RWPE2 (cell line): ENCODE measurements around the gene BCL11B.

Experiments used
- ATAC-seq: fragments of 200-7000 bp; cut with Tn5 transposase; 3 replicates; pipeline ENCODE4 v1.9.1; 2021; ENCODE audit warnings: low read depth
- DNase-seq: peaks from one replicate; pipeline ENCODE4 v3.0.0-alpha.2; 2020; ENCODE audit warnings: low spot score
- H3K27ac ChIP-seq: fragments of 450-650 bp; 2 replicates; pipeline ENCODE4 v1.5.1; 2017; ENCODE audit warnings: mild to moderate bottlenecking; ENCODE audit not compliant: poor library complexity, severe bottlenecking
- H3K27me3 ChIP-seq: fragments of 250-450 bp; sonication (Bioruptor Pico); 2 replicates; pipeline ENCODE4 v1.5.1; 2021; ENCODE audit warnings: mild to moderate bottlenecking, moderate library complexity; ENCODE audit not compliant: insufficient read depth, poor library complexity, severe bottlenecking
- H3K36me3 ChIP-seq: fragments of 250-450 bp; sonication (Bioruptor Pico); 2 replicates; pipeline ENCODE4 v1.5.1; 2020; ENCODE audit warnings: low read depth, mild to moderate bottlenecking, moderate library complexity
- H3K4me1 ChIP-seq: fragments of 250-450 bp; sonication (Bioruptor Pico); 2 replicates; pipeline ENCODE4 v1.5.1; 2021; ENCODE audit warnings: mild to moderate bottlenecking, moderate library complexity; ENCODE audit not compliant: insufficient read depth, poor library complexity, severe bottlenecking
- H3K4me3 ChIP-seq: fragments of 250-450 bp; sonication (Bioruptor Pico); 2 replicates; pipeline ENCODE4 v1.5.1; 2021; ENCODE audit warnings: mild to moderate bottlenecking, moderate library complexity; ENCODE audit not compliant: severe bottlenecking
- H3K9me3 ChIP-seq: fragments of 250-450 bp; sonication (Bioruptor Pico); 2 replicates; pipeline ENCODE4 v1.5.1; 2021; ENCODE audit warnings: mild to moderate bottlenecking, moderate library complexity; ENCODE audit not compliant: severe bottlenecking
- CTCF ChIP-seq: fragments of 450-650 bp; IDR thresholded peaks from one replicate; pipeline ENCODE4 v1.5.1; 2017; ENCODE audit warnings: mild to moderate bottlenecking, moderate library complexity; ENCODE audit not compliant: poor library complexity, severe bottlenecking

BCL11B gene

GRCh38 chr14:99224948-99225347 is 47.0 kb downstream of the BCL11B start:
- H3K27ac ChIP-seq = no peak overlapping the region
- H3K27me3 ChIP-seq = no peaks in the 10 kb centered on the region
- no peaks in the 10 kb centered on the region for H3K36me3 ChIP-seq
- H3K4me3 ChIP-seq = no peak overlapping the region
- DNase-seq (no peak), ATAC-seq (no peak)
- no peak for TF ChIP-seq CTCF
- no peaks in the 10 kb centered on the region for H3K9me3 ChIP-seq
- H3K4me1 ChIP-seq = no peaks in the 10 kb centered on the region

GRCh38 chr14:99224116-99224910 is 47.7 kb downstream of the BCL11B start:
- DNase-seq (peak; percentile 35), ATAC-seq (no peak)
- no peaks in the 10 kb centered on the region for H3K27me3 ChIP-seq
- no peak overlapping the region for H3K4me3 ChIP-seq
- H3K9me3 ChIP-seq = no peaks in the 10 kb centered on the region
- no peaks in the 10 kb centered on the region for H3K4me1 ChIP-seq
- H3K27ac ChIP-seq = no peak overlapping the region
- no peaks in the 10 kb centered on the region for H3K36me3 ChIP-seq
- TF ChIP-seq CTCF = no peak

- no peaks in the 10 kb centered on the region for H3K9me3 ChIP-seq
- H3K27me3 ChIP-seq = no peaks in the 10 kb centered on the region
- TF ChIP-seq CTCF = no peak
- H3K4me1 ChIP-seq = peaks cover 11% of the 10 kb centered on the region
- H3K4me3 ChIP-seq = no peak overlapping the region
- H3K27ac ChIP-seq = no peak overlapping the region
- no peaks in the 10 kb centered on the region for H3K36me3 ChIP-seq
- DNase-seq = no peak
- ATAC-seq = no peak
These were observed 50.6 kb downstream of the BCL11B start for GRCh38 chr14:99221445-99221844.

GRCh38 chr14:99217066-99217955 is 54.7 kb downstream of the BCL11B start:
- no peak for TF ChIP-seq CTCF
- DNase-seq = peak; percentile 44
- no peak for ATAC-seq

More at GRCh38 chr14:99217066-99217955, 54.7 kb downstream of the BCL11B start:
- Histone ChIP-seq H3K4me3 (no peak overlapping the region), H3K27me3 (no peaks in the 10 kb centered on the region), H3K9me3 (no peaks in the 10 kb centered on the region), H3K27ac (peak overlapping the region; percentile 46), H3K36me3 (no peaks in the 10 kb centered on the region), H3K4me1 (peaks cover 11% of the 10 kb centered on the region)
